HepG2 (cell line): ENCODE data around the gene FGD2. TPM values are rescaled to one million over a fixed set of nuclear protein-coding genes. Genes with fewer than 3 reads are reported as not detected.

Experiments used
- ATF7 ChIP-seq, 2 experiments: fragments of 450-650 bp in 1 of 2; sonication (generic) in 1 of 2; formaldehyde crosslinking in 1 of 2; IDR thresholded peaks; 2 replicates each; pipeline versions ENCODE4 v1.4.0 to v1.6.1; 2016 to 2020; ENCODE audit warnings: antibody characterized with exemption in 1 of 2, mild to moderate bottlenecking in 1 of 2, missing genetic modification reagents in 1 of 2
- FOXC1 ChIP-seq: sonication (generic); formaldehyde crosslinking; IDR thresholded peaks from 2 replicates; pipeline ENCODE4 v1.8.0; 2022; ENCODE audit warnings: mild to moderate bottlenecking, missing genetic modification reagents, borderline replicate concordance
- GATAD2A ChIP-seq: IDR thresholded peaks from 2 replicates; pipeline ENCODE4 v1.6.1; 2016
- PHF20 ChIP-seq: sonication (generic); formaldehyde crosslinking; IDR thresholded peaks from 2 replicates; pipeline ENCODE4 v1.5.0; 2020; ENCODE audit warnings: mild to moderate bottlenecking, missing genetic modification reagents
- PTBP1 ChIP-seq: fragments of 200-400 bp; formaldehyde crosslinking; IDR thresholded peaks from 2 replicates; pipeline ENCODE4 v1.6.1; 2018; ENCODE audit warnings: low read length, low read depth; ENCODE audit not compliant: poor library complexity, severe bottlenecking
- ZGPAT ChIP-seq: IDR thresholded peaks from 2 replicates; pipeline ENCODE4 v1.6.1; 2016; ENCODE audit warnings: mild to moderate bottlenecking
- ZNF160 ChIP-seq: sonication (generic); formaldehyde crosslinking; IDR thresholded peaks from 2 replicates; pipeline ENCODE4 v1.8.0; 2022; ENCODE audit warnings: mild to moderate bottlenecking, inconsistent platforms, missing genetic modification reagents
- ZNF274 ChIP-seq: sonication (generic); formaldehyde crosslinking; IDR thresholded peaks from 2 replicates; pipeline ENCODE4 v1.5.1; 2020; ENCODE audit warnings: mild to moderate bottlenecking, missing genetic modification reagents
- ZNF407 ChIP-seq: sonication (generic); formaldehyde crosslinking; IDR thresholded peaks from one replicate; pipeline ENCODE4 v1.5.1; 2020; ENCODE audit warnings: mild to moderate bottlenecking, missing genetic modification reagents; ENCODE audit errors: not compliant biosample characterization
- ZNF496 ChIP-seq: sonication (generic); formaldehyde crosslinking; IDR thresholded peaks from 2 replicates; pipeline ENCODE4 v1.8.1; 2023; ENCODE audit warnings: mild to moderate bottlenecking, moderate library complexity, missing genetic modification reagents; ENCODE audit not compliant: insufficient replicate concordance
- ZNF563 ChIP-seq: sonication (generic); formaldehyde crosslinking; IDR thresholded peaks from 2 replicates; pipeline ENCODE4 v1.8.0; 2022; ENCODE audit warnings: mild to moderate bottlenecking, moderate library complexity, missing genetic modification reagents
- ZNF576 ChIP-seq: sonication (generic); formaldehyde crosslinking; IDR thresholded peaks from 2 replicates; pipeline ENCODE4 v1.4.0; 2020; ENCODE audit warnings: mild to moderate bottlenecking, missing genetic modification reagents
- ZNF792 ChIP-seq: IDR thresholded peaks from 2 replicates; pipeline ENCODE4 v1.6.1; 2016
- polyA plus RNA-seq, 8 experiments: library from polyadenylated mRNA; depleted of rRNA in 3 of 8; stranded (reverse) in 7 of 8; unstranded in 1 of 8; fragments of >200 nt; fragmentation: Illumina TruSeq in 4 of 8; extraction: Trizol in 4 of 8; gene quantifications; 2 replicates each; pipeline versions ENCODE4 v1.2.1 to v1.2.3, GENCODE V29; 2011 to 2016; ENCODE audit warnings: low read depth in 4 of 8, missing spikeins in 1 of 8, mixed read lengths in 1 of 8; ENCODE audit not compliant: insufficient read depth in 1 of 8
- total RNA-seq, 5 experiments: library from RNA; depleted of rRNA; stranded (reverse); fragments of >200 nt; fragmentation: Illumina TruSeq; extraction: Trizol; gene quantifications; 2 replicates each; pipeline ENCODE4 v1.2.3, GENCODE V29; 2016; ENCODE audit warnings: low read depth in 1 of 5
- TF ChIP-seq, protein P1 (sequence below): IDR thresholded peaks from 2 replicates; pipeline ENCODE4 v1.6.1; 2018; ENCODE audit warnings: missing genetic modification reagents
- TF ChIP-seq, protein P2 (sequence below): sonication (generic); formaldehyde crosslinking; IDR thresholded peaks from 2 replicates; pipeline ENCODE4 v1.8.1; 2023; ENCODE audit warnings: mild to moderate bottlenecking, missing genetic modification reagents

Gene FGD2
- total and polyA plus RNA-seq, 2 of the 13 experiments (the other 11 are each of a cell fraction or from before 2014, with no cell fraction given) = not detected

- TF ChIP-seq PHF20 (no peak), ZNF407 (CRISPR knock-in tag) (peak; percentile 76), ZNF274 (peak; percentile 71; the same call in 1 of the 2 replicates), ZNF563 (CRISPR knock-in tag) (peak; percentile 58), FOXC1 (CRISPR knock-in tag) (peak; percentile 74), ATF7 (IDR thresholded peaks at IDR 0.05) (no peak), ATF7 (CRISPR knock-in tag; IDR thresholded peaks at IDR 0.05) (no peak), PTBP1 (no peak), ZNF792 (0 out of 2 replicates have a peak, but pooled peaks have one; percentile 31), ZNF496 (CRISPR knock-in tag) (no peak), ZGPAT (CRISPR knock-in tag) (peak; percentile 96), ZNF160 (CRISPR knock-in tag) (peak; percentile 91; the same call in 1 of the 2 replicates), ZNF576 (CRISPR knock-in tag) (no peak), GATAD2A (CRISPR knock-in tag) (peak; percentile 97)
- TF ChIP-seq, protein P1, sequence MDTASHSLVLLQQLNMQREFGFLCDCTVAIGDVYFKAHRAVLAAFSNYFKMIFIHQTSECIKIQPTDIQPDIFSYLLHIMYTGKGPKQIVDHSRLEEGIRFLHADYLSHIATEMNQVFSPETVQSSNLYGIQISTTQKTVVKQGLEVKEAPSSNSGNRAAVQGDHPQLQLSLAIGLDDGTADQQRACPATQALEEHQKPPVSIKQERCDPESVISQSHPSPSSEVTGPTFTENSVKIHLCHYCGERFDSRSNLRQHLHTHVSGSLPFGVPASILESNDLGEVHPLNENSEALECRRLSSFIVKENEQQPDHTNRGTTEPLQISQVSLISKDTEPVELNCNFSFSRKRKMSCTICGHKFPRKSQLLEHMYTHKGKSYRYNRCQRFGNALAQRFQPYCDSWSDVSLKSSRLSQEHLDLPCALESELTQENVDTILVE = peak; percentile 85
- TF ChIP-seq, protein P2, sequence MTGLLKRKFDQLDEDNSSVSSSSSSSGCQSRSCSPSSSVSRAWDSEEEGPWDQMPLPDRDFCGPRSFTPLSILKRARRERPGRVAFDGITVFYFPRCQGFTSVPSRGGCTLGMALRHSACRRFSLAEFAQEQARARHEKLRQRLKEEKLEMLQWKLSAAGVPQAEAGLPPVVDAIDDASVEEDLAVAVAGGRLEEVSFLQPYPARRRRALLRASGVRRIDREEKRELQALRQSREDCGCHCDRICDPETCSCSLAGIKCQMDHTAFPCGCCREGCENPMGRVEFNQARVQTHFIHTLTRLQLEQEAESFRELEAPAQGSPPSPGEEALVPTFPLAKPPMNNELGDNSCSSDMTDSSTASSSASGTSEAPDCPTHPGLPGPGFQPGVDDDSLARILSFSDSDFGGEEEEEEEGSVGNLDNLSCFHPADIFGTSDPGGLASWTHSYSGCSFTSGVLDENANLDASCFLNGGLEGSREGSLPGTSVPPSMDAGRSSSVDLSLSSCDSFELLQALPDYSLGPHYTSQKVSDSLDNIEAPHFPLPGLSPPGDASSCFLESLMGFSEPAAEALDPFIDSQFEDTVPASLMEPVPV (CRISPR knock-in tag) = no peak
Measured at GRCh38 chr6:37059344-37060194, 54.1 kb downstream of the FGD2 start (continued).
